Astrocyte (in vitro differentiated cells and primary cell): ENCODE data around the gene CCNK. TPM values are rescaled to one million over a fixed set of nuclear protein-coding genes. Genes with fewer than 3 reads are reported as not detected.

Source experiments
- DNase-seq: peaks from one replicate; pipeline ENCODE4 v3.0.0-alpha.2; 2010; ENCODE audit warnings: low read depth
- FAIRE-seq: peaks from 2 replicates; lab custom pipeline; 2011; peaks lifted over from hg19 to GRCh38; lab: Jason Lieb, UNC
- H2AFZ ChIP-seq: 2 replicates; pipeline ENCODE4 v1.6.0; 2012; ENCODE audit warnings: low read depth, low read length, inconsistent platforms
- H3K27ac ChIP-seq: 2 replicates; pipeline ENCODE4 v1.5.1; 2011; ENCODE audit warnings: low read depth, low read length, inconsistent platforms
- H3K27me3 ChIP-seq: 2 replicates; pipeline ENCODE4 v1.6.0; 2011; ENCODE audit warnings: low read length, inconsistent platforms; ENCODE audit not compliant: insufficient read depth
- H3K36me3 ChIP-seq: 2 replicates; pipeline ENCODE4 v1.5.1; 2011; ENCODE audit warnings: low read length, inconsistent platforms; ENCODE audit not compliant: insufficient read depth
- H3K4me1 ChIP-seq: 2 replicates; pipeline ENCODE4 v1.5.1; 2011; ENCODE audit warnings: low read length, inconsistent platforms; ENCODE audit not compliant: insufficient read depth
- H3K4me2 ChIP-seq: 2 replicates; pipeline ENCODE4 v1.6.0; 2012; ENCODE audit warnings: low read length, inconsistent platforms
- H3K4me3 ChIP-seq: 2 replicates; pipeline ENCODE4 v1.5.1; 2011; ENCODE audit warnings: low read depth, mild to moderate bottlenecking, low read length, inconsistent platforms; ENCODE audit not compliant: insufficient read depth
- H3K79me2 ChIP-seq: 2 replicates; pipeline ENCODE4 v1.6.0; 2012; ENCODE audit warnings: mild to moderate bottlenecking, low read length, inconsistent platforms; ENCODE audit not compliant: insufficient read depth
- H3K9ac ChIP-seq: 2 replicates; pipeline ENCODE4 v1.6.0; 2012; ENCODE audit warnings: mild to moderate bottlenecking, low read length, inconsistent platforms
- H3K9me3 ChIP-seq: 2 replicates; pipeline ENCODE4 v1.5.1; 2012; ENCODE audit warnings: low read depth, mild to moderate bottlenecking, low read length, inconsistent platforms; ENCODE audit not compliant: insufficient read depth
- H4K20me1 ChIP-seq: 2 replicates; pipeline ENCODE4 v1.6.0; 2012; ENCODE audit warnings: low read length, inconsistent platforms; ENCODE audit not compliant: insufficient read depth
- H3K27ac Mint-ChIP-seq: one replicate; pipeline ENCODE4 v1.8.0; 2021; ENCODE audit warnings: mild to moderate bottlenecking, mixed read lengths; ENCODE audit not compliant: unreplicated experiment
- H3K27me3 Mint-ChIP-seq: one replicate; pipeline ENCODE4 v1.8.0; 2021; ENCODE audit warnings: low read depth, mixed read lengths; ENCODE audit not compliant: unreplicated experiment
- H3K36me3 Mint-ChIP-seq: one replicate; pipeline ENCODE4 v1.8.0; 2021; ENCODE audit warnings: low read depth, mixed read lengths; ENCODE audit not compliant: unreplicated experiment
- H3K4me1 Mint-ChIP-seq: one replicate; pipeline ENCODE4 v1.8.0; 2021; ENCODE audit warnings: low read depth, mixed read lengths; ENCODE audit not compliant: unreplicated experiment
- H3K4me3 Mint-ChIP-seq: one replicate; pipeline ENCODE4 v1.8.0; 2021; ENCODE audit warnings: mild to moderate bottlenecking, moderate library complexity, mixed read lengths; ENCODE audit not compliant: unreplicated experiment
- H3K9me3 Mint-ChIP-seq: one replicate; pipeline ENCODE4 v1.8.0; 2021; ENCODE audit warnings: mild to moderate bottlenecking, mixed read lengths; ENCODE audit not compliant: unreplicated experiment
- EZH2 ChIP-seq: IDR thresholded peaks from 2 replicates; pipeline ENCODE4 v1.6.1; 2012; ENCODE audit warnings: mild to moderate bottlenecking, low read length, inconsistent platforms; ENCODE audit not compliant: insufficient read depth
- total RNA-seq: library from RNA; stranded (reverse); gene quantifications from 2 replicates; pipeline ENCODE4 v1.2.1, GENCODE V29; 2021
- TF ChIP-seq, protein P1 (sequence below): IDR thresholded peaks from 2 replicates; pipeline ENCODE4 v1.5.1; 2011; ENCODE audit warnings: low read depth, mild to moderate bottlenecking, inconsistent platforms, low read length, moderate library complexity; ENCODE audit not compliant: insufficient read depth

CCNK gene
- total RNA-seq, 1 donor from 2014 or later = 121 TPM

DNA sequence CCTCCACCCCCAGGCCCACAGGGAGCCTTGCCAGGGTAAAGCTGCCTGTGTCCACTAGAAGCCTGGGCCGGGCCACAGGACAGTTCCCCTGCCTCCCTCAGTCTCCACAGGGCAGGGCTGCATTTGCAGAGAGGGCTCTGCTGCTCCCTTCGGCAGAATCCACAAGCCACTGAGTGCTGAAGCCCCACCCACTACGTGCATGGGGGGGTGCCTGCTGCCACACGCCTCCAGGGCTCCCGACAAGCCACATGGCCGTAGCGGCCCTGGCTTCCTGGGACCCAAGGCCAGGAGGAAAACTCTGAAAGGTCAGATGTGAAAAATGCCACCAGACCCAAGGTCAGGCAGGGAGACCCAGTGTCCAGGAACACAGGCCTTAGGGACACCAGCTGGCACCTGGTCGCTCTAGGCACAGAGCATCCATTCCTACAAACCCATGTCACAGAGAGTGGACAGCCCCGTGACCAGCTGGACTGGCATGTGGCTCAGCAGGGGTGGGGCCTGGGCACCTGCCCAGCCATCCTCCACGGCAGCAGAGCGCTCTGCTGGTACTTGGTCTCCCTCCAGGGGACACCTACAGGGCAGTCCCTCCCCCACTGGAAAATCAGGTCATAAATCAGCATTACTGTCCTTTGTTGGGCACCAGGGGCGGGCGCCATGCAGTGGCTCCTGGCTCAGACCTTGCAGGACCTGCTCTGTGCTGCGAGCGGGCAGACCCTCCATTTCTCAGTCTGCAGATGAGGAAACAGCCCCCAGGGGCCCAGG, 79.9 kb downstream of the CCNK start:
- no peaks in the 10 kb centered on the region for H3K9me3 ChIP-seq
- no peak overlapping the region for H2AFZ ChIP-seq
- H3K79me2 ChIP-seq = peaks cover 69% of the 10 kb centered on the region
- FAIRE-seq (no peak), DNase-seq (no peak)
- H3K4me1 ChIP-seq = peaks cover 44% of the 10 kb centered on the region
- H3K9ac ChIP-seq = no peak overlapping the region
- peaks cover 4% of the 10 kb centered on the region for H3K36me3 Mint-ChIP-seq
- H3K9me3 Mint-ChIP-seq = no peaks in the 10 kb centered on the region
- peaks cover 78% of the 10 kb centered on the region for H4K20me1 ChIP-seq
- no peak overlapping the region for H3K4me3 Mint-ChIP-seq
- H3K4me1 Mint-ChIP-seq = peaks cover 24% of the 10 kb centered on the region
- no peak for TF ChIP-seq EZH2
- TF ChIP-seq, protein P1, sequence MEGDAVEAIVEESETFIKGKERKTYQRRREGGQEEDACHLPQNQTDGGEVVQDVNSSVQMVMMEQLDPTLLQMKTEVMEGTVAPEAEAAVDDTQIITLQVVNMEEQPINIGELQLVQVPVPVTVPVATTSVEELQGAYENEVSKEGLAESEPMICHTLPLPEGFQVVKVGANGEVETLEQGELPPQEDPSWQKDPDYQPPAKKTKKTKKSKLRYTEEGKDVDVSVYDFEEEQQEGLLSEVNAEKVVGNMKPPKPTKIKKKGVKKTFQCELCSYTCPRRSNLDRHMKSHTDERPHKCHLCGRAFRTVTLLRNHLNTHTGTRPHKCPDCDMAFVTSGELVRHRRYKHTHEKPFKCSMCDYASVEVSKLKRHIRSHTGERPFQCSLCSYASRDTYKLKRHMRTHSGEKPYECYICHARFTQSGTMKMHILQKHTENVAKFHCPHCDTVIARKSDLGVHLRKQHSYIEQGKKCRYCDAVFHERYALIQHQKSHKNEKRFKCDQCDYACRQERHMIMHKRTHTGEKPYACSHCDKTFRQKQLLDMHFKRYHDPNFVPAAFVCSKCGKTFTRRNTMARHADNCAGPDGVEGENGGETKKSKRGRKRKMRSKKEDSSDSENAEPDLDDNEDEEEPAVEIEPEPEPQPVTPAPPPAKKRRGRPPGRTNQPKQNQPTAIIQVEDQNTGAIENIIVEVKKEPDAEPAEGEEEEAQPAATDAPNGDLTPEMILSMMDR = no peak
- no peak overlapping the region for H3K27ac Mint-ChIP-seq
- H3K36me3 ChIP-seq = no peaks in the 10 kb centered on the region
- no peak overlapping the region for H3K27ac ChIP-seq
- H3K4me3 ChIP-seq = no peak overlapping the region
- no peaks in the 10 kb centered on the region for H3K27me3 ChIP-seq
- no peak overlapping the region for H3K4me2 ChIP-seq
- H3K27me3 Mint-ChIP-seq = peaks cover 4% of the 10 kb centered on the region

DNA sequence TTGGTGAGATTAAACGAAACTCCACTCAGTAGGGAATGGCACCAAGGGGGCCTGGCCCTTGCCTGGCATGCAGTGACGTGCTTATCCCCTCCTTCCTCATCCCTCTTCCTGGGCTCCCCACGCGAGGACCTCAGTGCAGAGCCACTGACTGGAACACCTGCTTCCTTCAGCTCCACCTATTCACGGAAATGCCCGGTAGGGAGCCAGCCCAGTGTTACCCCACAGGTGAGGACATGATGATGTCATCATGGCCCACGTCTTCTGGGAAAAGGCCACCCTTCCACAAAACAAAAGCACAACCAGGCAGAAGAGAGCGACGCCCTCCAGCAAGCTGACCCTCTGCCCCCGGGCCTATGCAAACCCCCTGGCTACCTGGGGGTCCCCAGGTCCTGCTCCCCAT, 80.7 kb downstream of the CCNK start:
- Histone ChIP-seq H3K4me1 (peaks cover 45% of the 10 kb centered on the region), H2AFZ (no peak overlapping the region), H3K4me3 (no peak overlapping the region), H3K4me2 (no peak overlapping the region), H3K36me3 (no peaks in the 10 kb centered on the region), H3K27me3 (no peaks in the 10 kb centered on the region), H4K20me1 (peaks cover 84% of the 10 kb centered on the region), H3K9me3 (no peaks in the 10 kb centered on the region), H3K79me2 (peaks cover 75% of the 10 kb centered on the region), H3K27ac (no peak overlapping the region), H3K9ac (no peak overlapping the region)
- Mint-ChIP-seq H3K27me3 (peaks cover 4% of the 10 kb centered on the region), H3K4me3 (no peak overlapping the region), H3K36me3 (peaks cover 4% of the 10 kb centered on the region), H3K9me3 (no peaks in the 10 kb centered on the region), H3K4me1 (peaks cover 24% of the 10 kb centered on the region), H3K27ac (no peak overlapping the region)
- DNase-seq = no peak
- FAIRE-seq = no peak
- no peak for TF ChIP-seq EZH2
- TF ChIP-seq, protein P1 = no peak

Other genes with a start within 250 kb of the CCNK start
- gene BCL11B, start 209.2 kb upstream of the CCNK start, total RNA-seq = 1.1 and 2.0 TPM in 2 replicates
- gene SETD3, start 550 bp upstream of the CCNK start, total RNA-seq = 62.8 and 65.8 TPM in 2 replicates
- gene CCDC85C, start 122.8 kb downstream of the CCNK start, total RNA-seq = 8.4 and 16.6 TPM in 2 replicates
- 0.86 and 1.1 TPM in 2 replicates for gene HHIPL1, start 163.7 kb downstream of the CCNK start, total RNA-seq
- gene CYP46A1, start 202.9 kb downstream of the CCNK start, total RNA-seq = 0.41 and 0.52 TPM in 2 replicates